HG03135 (cell line): ENCODE data around the gene GAB2.
"Not testable (repeated sequence)": the region's sequence is repeated elsewhere in the genome, so short reads cannot be mapped to it uniquely, and the experiment has no call there.

Source experiments
- ATAC-seq: cut with Tn5 transposase; IDR thresholded peaks from one replicate; pipeline ENCODE4 v1.9.1; 2021; ENCODE audit warnings: mild to moderate bottlenecking, moderate library complexity; ENCODE audit not compliant: unreplicated experiment

GAB2 gene, protein sequence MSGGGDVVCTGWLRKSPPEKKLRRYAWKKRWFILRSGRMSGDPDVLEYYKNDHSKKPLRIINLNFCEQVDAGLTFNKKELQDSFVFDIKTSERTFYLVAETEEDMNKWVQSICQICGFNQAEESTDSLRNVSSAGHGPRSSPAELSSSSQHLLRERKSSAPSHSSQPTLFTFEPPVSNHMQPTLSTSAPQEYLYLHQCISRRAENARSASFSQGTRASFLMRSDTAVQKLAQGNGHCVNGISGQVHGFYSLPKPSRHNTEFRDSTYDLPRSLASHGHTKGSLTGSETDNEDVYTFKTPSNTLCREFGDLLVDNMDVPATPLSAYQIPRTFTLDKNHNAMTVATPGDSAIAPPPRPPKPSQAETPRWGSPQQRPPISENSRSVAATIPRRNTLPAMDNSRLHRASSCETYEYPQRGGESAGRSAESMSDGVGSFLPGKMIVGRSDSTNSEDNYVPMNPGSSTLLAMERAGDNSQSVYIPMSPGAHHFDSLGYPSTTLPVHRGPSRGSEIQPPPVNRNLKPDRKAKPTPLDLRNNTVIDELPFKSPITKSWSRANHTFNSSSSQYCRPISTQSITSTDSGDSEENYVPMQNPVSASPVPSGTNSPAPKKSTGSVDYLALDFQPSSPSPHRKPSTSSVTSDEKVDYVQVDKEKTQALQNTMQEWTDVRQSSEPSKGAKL

DNA sequence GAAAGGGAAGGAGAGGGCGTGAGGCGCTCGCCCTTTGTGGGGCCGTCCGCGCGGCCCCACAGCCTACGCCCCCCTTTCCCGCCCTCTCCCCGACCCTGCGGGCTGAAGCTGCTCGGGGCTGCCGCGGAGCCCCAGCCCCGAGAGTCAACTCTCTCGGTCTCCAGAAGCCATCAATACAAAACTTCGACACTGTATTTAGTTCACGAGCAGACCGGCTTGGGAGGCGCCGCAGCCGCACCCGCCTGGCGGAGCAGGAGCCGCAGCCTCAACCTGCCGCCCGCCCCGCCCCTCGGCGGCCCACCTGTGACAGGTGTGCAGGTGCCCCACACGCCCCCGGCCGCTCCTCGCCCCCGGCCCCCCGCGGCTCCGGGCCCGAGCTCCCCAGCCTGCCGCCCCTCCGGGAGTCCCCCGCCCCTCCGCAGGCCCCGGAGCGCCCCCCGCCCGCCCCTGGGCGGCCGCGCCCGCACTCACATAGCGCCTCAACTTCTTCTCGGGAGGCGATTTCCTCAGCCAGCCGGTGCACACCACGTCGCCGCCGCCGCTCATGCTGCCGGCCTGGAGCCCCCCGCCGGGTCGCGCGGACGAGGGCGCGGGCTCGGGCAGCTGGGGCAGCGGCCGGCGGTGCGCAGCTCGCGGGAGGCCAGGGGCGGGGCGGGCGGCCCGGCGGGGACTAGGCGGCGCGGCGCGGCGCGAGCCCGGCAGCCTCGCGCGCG is at the start of gene GAB2:
GAB2 (minus strand) TSS at position 646 of the 713 bp plus-strand sequence; CDS start at position 546, 100 bp downstream.
- ATAC-seq, result peak; percentile 61

DNA sequence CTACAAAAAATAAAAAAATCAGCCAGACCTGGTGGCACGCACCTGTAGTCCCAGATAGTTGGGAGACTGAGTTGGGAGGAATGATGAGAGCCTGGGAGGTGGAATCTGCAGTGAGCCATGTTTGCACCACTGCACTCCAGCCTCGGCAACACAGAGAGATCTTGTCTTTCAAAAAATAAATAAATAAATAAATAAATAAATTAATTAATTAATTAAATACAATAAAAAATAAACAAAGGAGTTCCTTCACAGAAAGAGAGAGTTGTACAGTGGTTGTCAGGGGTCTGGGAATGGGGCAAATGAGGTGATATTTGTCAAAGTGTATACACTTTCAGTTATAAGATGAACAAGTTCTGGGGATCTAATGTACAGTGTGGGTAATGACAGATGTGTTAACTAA is 49.8 kb upstream of the GAB2 start:
- no peak for ATAC-seq

DNA sequence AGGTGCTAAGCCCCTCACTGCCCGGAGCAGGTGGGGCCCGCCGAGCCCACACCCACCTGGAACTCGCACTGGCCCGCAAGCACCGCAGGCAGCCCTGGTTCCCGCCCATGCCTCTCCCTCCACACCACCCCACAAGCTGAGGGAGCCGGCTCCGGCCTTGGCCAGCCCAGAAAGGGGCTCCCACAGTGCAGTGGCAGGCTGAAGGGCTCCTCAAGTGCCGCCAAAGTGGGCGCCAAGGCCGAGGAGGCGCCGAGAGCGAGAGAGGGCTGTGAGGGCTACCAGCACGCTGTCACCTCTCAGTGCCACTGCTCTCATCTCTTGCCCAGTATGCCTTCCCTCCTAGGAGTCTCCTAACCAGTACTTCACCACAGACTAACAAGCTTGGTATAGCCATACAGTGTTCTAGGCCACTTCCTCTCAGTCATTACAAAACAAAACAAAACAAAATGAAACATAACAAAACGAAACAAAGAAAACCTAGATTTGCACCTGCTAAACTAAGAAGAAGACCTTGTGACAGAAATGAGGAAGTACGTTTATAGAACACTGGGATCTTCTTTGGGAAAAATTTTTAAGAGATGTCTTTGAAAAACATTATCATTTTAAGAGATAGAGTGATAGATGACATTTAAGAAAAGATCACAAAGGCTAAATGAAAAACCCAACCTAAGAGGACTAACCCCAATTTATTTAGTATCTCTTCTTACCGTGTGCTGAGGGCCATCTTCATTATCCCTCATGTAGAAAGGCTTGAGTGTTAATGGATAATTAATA is 47.7 kb upstream of the GAB2 start:
- peak; percentile 94 for ATAC-seq

DNA sequence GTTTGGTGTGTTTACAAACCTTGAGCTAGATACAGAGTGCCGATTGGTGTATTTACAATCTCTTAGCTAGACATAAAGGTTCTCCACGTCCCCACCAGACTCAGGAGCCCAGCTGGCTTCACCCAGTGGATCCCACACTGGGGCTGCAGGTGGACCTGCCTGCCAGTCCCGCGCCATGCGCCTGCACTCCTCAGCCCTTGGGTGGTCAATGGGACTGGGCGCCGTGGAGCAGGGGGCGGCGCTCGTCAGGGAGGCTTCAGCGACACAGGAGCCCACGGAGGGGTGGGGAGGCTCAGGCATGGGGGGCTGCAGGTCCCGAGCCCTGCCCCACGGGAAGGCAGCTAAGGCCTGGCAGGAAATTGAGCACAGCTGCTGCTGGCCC is 47.2 kb upstream of the GAB2 start:
- not testable (repeated sequence) for ATAC-seq

DNA sequence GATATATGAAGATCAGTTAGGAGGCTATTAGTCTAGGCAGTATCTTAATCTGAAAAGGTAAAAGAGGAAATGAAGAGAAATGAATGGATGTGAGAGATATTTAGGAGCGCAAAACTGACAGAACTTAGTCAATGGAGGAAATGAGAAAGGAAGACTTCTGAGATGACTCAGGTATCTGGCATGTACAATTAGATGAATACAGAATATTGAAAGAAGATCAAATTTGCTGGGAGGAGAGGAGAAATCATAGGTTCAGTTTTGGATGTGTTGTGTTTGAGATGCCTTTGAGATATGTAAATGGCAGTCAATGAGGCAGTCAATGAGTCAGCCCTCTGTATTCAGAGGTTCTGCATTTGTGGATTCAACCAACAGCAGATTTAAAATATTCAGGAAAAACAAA is 42.9 kb upstream of the GAB2 start:
- no peak for ATAC-seq

DNA sequence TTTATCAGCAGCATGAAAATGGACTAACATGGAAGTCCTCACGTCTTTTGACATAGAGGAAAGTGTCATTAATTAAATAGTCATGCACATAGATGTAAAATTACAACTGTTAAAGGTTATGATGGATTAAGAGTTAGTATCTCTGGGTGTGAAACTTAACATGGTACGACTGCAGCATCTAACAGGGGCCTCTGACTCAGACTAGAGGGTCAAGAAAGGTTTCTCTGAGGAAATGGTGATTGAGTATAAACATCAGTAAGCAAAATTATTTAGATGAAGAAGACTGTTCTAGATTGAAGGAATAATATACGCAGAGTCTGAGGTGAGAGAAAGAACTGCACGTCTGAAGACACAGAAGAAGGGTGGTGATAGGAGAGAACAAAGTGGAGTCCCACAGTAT is 42.1 kb upstream of the GAB2 start:
- no peak for ATAC-seq

DNA sequence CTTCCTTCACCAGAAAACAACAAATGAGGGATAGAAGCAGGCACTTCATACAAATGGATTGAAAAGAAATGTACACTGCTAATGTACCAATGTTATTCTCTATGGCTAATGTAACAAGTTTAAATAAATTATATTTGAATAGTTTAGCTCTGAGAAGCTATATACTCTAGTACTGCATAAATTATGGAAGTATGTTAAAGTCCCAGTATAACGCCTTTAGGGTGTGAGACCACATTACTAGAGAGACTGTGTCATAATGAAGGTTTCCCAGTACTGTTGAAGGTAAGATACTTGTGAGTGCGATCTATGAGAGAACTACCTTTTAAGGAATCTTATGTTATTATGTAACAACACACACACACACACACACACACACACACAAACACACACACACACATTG is 39.8 kb upstream of the GAB2 start:
- ATAC-seq, result no peak

DNA sequence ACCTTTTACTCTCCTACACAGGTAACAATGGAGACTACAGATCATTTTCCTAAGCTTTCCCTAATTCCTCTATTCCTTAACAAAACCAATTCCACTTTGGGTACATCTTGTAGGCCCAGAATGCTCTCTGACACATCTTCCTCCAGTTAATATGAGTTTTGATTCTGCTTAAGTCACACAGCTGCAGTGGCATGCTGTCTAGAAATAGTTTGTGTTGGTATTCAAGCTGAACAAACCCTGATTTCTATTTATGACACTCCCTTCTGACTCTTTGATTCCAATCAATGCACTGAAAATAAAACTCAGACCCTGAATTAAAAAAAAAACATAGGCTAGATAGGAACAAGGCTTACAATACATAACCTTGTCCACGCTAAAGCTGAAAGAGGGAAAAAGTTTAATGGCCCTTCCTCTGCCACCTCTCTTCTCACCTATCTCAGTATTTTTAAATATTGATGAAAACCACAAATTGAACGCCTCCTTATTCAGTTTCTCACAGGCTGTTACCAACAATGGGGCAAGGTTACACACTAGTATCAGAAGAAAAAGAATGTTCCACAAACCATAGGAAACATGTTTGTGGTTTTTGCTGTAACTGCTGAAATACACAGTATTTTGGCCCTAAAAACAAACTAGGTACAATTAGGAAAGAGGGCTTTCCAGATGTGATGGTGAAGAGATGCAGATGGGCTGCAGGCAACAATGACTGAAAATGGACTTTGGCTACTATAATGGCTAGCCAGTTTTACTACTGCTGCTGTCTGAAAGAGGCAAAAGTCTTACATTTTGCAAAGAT is 35.7 kb upstream of the GAB2 start:
- no peak for ATAC-seq

DNA sequence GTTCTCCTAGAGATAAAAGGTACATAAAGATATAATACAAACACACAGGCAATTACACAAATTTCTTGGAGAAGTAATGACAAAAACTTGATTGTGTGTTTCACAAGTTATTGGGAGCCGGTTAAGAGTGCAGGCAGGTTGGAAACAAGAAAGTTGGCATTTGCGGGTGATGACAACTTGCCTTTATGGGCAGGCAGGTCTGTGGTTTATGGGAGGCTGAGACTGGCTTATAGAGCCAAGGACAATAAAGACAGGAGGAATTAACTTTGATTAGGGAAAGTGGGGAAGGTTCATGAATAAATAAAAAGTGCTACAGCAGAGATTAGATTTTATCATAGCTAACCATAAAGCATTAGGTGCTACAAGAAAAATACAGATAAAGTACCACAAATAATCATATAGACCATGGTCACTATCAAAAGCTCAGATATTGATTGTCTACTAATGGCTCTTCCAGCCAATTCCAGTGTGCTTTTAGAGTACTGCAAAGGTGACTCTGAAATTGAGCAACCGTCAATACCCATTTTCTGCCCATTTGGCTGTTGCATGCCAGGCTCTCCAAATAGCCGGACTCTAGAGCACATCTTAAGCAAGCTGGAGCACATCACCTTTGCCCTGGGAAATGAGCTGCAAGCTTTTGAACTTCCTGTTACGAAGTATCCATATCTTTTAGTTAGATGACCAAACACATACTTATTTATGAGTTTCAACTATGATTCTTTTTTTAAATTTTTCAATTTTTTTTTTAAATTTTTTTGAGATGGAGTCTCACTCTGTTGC is 33.9 kb upstream of the GAB2 start:
- no peak for ATAC-seq

DNA sequence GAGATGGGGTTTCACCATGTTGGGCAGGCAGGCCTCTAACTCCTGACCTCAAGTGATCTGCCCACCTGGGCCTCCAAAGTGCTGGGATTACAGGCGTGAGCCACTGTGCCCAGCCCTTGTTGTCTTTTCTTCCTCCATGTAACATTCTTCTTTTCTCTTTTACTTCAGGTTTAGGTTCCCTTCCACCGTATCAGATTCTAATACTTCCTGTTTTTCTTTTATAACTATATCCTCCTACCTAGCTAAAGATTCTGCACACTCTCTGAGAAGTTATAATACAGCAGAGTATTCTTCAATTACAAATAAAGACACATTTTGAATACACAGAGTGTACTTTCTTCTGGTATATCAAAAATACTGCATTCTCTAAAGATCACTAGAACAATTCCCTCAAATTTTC is 33.2 kb upstream of the GAB2 start:
- ATAC-seq, result no peak

DNA sequence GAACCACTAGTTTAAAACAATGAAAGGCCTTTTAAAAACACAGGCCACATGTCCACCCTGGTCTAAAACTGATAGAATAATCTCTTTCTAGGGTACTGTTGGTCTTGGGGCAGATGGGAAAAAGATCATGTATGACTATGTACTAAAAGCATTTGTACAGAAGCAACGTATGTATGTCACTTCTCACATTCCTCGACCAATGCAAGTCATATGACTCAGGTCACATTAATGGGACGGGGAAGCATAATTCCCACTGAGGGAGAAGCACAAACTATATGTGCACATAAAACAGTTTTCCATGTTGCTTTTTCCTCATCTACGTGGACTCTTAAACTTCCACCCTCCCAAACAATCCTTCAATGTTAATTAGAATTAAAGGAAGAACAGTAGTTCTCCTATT is 32.2 kb upstream of the GAB2 start:
- ATAC-seq, result no peak

DNA sequence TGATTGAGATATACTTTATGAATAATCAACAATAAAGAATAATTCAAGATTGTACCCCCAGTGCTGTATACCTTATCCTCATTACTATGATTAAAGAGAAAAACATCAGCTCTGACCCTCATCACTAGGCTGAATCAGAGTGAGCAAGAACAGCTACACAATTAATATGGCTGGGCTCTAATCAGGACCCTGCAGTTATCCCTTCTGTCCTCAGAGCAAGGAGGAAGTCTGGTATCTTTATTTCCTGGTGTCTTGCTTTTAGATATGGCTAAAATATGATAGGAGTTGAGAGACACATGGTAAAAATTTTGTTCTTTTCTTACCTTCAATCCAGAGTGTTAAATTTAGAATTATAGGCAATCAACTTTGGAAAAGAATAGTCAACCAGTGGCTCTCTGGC is 28.6 kb upstream of the GAB2 start:
- ATAC-seq, result no peak

DNA sequence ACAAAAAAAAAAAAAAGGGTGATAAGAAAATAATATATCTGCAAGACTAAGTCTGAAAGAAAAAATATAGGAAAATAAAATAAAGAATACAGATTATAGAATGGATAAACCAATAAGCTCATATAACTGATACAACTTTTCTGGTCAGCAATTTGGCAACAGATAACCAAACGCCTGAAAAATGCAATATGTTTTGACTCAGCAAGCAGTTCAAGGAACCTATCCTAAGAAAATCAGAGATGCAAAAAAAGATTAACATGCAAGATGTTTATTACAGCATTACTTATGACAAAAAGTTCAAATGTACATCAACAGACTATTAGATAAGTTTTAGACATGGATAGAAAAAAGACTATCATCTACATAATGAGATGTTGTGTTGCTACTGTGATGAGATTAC is 27.1 kb upstream of the GAB2 start:
- ATAC-seq, result no peak

DNA sequence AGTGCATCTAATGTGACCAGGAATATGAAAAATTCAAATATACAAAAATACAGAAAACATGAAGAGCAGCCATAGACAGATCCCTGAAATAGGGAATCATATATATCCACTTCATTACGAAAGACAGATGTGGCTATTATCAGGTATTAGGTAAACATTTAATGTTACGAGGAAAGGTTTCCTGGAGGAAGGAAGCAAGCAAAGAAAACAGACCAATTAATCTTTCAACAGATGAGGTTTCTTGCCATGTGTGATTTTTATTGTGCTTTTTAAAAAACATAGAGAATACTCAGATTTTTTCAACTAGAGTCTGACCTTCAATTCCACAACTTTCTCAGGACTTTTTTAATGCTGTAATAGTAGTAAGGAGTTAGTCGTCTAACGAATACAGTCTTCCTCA is 24.3 kb upstream of the GAB2 start:
- ATAC-seq, result no peak

DNA sequence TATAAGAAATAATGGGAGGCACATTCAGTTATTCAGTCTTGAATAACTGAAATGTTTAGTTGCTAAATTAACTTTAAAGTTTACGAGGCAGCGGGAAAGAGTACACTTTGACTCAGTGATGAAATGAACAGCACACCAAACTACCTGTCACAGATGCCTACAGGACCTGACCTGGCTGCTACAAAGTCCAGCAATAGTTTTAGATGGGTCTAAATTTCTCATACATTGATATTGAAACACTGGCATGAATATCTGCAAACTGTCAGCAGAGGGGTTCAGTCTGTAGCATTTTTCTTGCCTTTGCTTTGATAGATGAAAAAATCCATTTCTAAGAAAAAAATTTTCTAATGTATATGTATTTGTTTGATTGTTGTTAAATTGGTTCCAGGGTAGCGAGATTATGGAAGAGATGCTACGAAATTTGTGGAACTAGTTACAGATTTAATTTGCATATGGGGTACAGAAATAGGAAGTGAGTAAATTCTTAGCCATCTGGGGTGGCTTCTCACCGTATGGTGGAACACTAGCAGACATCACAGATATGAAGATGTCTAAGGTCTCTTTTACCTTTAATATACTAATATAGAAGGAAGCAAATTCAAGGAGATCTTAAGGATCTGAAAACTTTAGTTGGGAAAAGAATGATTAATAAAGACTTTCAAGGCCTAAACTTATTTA is 20.8 kb upstream of the GAB2 start:
- ATAC-seq, result peak; percentile 87

DNA sequence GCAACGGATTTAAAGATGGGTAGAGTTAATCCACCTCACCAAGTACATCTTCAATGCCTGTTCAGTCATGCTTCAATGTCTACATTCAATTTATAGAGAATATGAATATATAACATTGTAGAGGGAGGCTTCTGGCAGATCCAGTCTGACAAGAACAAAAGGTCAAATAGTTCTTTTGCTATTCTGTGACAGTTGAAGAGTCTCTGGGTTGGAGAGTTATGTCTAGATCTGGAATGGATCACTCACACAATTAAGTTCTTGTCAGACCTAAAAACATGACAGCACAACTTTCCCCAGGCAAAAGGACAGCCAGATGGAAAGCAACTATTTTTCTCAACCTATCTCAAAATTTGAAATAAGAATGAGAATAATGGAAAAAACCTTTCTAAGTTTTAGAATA is 15.3 kb upstream of the GAB2 start:
- ATAC-seq, result no peak

DNA sequence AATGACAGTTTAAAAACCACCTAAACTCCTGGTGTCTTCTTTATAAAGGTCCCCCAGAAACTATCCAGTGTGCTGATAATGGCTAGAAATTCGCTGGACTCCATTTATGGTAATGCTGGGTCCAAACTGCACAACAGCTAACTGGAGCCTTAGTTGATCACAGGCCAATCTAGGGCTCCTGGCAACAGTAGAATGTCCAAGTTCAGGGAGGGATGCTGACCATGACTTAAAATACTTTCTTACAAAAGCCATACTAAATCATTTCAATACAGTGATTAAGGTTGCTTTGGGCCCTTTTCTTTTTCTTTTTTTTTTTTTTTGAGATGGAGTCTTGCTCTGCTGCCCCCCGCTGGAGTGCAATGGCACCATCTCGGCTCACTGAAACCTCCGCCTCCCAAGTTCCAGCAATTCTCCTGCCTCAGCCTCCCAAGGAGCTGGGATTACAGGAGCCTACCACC is 14.5 kb upstream of the GAB2 start:
- ATAC-seq, result no peak

DNA sequence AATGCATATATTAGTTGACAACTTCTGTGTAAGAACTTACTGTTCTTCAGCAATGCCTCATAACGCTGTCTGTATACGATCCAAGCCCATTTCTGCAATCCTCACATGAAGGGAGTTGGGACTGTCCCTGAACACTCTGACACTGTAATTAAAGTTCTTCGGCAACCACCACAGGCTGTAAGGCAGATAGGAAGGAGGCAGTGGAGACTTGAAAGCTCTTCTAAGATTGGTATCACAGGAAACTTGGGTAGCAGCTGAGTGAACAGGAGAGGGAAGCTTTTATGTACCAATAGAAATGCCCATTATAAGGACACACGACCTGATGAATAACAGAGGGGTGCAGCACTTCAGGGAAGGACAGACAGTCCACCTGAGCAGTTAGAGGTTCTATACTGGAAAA is 12.0 kb upstream of the GAB2 start:
- ATAC-seq, result no peak

DNA sequence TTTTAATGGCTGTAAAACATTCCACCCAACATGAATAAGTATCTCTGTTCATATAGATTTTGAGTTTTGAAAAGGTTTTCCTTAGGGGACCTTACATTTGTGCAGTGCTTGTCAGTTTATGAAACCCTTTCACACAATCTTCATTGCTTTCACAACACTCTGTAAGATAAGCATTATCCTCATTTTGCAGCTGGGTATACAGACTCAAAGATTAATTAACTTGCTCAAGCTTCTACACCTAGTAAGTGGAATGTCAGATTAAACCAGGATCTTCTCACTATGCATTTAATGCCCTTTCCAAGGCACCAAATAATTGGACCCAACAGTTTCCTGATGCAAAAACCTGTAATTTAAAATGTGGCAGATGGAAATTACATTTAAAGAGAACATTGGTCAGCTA is 11.6 kb upstream of the GAB2 start:
- ATAC-seq, result no peak
